T-cell (primary cell): Measurements from ENCODE around the gene MARCHF9. TPM values are rescaled to one million over a fixed set of nuclear protein-coding genes. Genes with fewer than 3 reads are reported as not detected.

Experiments
- ATAC-seq, 4 experiments: fragments of 200-7000 bp in 3 of 4; fragments of 150-1000 bp in 1 of 4; cut with Tn5 transposase; replicated peaks in 1 of 4; 1 replicate in 3 of 4; 2 replicates in 1 of 4; pipeline ENCODE4 v1.10.0; 2021; ENCODE audit warnings: moderate library complexity in 3 of 4, mild to moderate bottlenecking in 2 of 4, moderate number of reproducible peaks in 1 of 4
- CTCF ChIA-PET, 2 donors: fragments of 300-600 bp; sonication (Branson Sonifier 250); formaldehyde crosslinking; loops; one replicate each; lab custom pipeline; 2022; ENCODE audit warnings: antibody characterized with exemption in 2 of 2; lab: Charles Lee
- POLR2A ChIA-PET, 2 donors: fragments of 300-600 bp; sonication (Branson Sonifier 250); formaldehyde crosslinking; loops; one replicate each; lab custom pipeline; 2022; ENCODE audit warnings: antibody characterized with exemption in 2 of 2; lab: Charles Lee
- DNase-seq, 35 experiments: peaks; one replicate each; pipeline versions ENCODE4 v3.0.0 to v3.0.0-alpha.2; 2013 to 2023
- H3K27ac ChIP-seq: one replicate; pipeline ENCODE4 v1.5.1; 2013; ENCODE audit warnings: low read length
- H3K27me3 ChIP-seq, 2 experiments: replicated peaks in 1 of 2; 1 replicate in 1 of 2; 2 replicates in 1 of 2; pipeline versions ENCODE4 v1.6.1 to v1.7.0; 2013; ENCODE audit warnings: low read length in 1 of 2, mixed read lengths in 1 of 2; ENCODE audit not compliant: control insufficient read depth in 2 of 2, insufficient read depth in 2 of 2; ENCODE audit errors: extremely low read depth in 1 of 2
- H3K36me3 ChIP-seq, 2 donors: 1 replicate in 1 of 2; 2 replicates in 1 of 2; pipeline versions ENCODE4 v1.6.1 to v1.7.0; 2013; ENCODE audit warnings: low read length in 1 of 2; ENCODE audit not compliant: control insufficient read depth in 2 of 2, insufficient read depth in 1 of 2; ENCODE audit errors: extremely low read depth in 1 of 2
- H3K4me1 ChIP-seq, 2 experiments: 1 replicate in 1 of 2; 2 replicates in 1 of 2; pipeline versions ENCODE4 v1.6.1 to v1.7.0; 2013; ENCODE audit warnings: low read length in 2 of 2, mixed read lengths in 1 of 2; ENCODE audit not compliant: insufficient read depth in 2 of 2, control insufficient read depth in 1 of 2; ENCODE audit errors: extremely low read depth in 1 of 2
- H3K4me3 ChIP-seq, 2 donors: 1 replicate in 1 of 2; 2 replicates in 1 of 2; pipeline versions ENCODE4 v1.5.1 to v1.7.0; 2013; ENCODE audit warnings: mild to moderate bottlenecking in 2 of 2, low read length in 1 of 2, moderate library complexity in 1 of 2; ENCODE audit not compliant: control insufficient read depth in 1 of 2; ENCODE audit errors: extremely low read depth in 1 of 2
- H3K9me3 ChIP-seq: 2 replicates; pipeline ENCODE4 v1.7.0; 2013
- H3K27ac Mint-ChIP-seq, 2 donors: one replicate each; pipeline ENCODE4 v1.8.0; 2020 to 2021; ENCODE audit warnings: mild to moderate bottlenecking in 2 of 2, mixed read lengths in 2 of 2
- H3K27me3 Mint-ChIP-seq, 2 donors: one replicate each; pipeline ENCODE4 v1.8.0; 2021 to 2022; ENCODE audit warnings: mixed read lengths in 2 of 2
- H3K36me3 Mint-ChIP-seq: one replicate; pipeline ENCODE4 v1.8.0; 2021; ENCODE audit warnings: mixed read lengths
- H3K4me1 Mint-ChIP-seq, 3 donors: one replicate each; pipeline ENCODE4 v1.8.0; 2020 to 2022; ENCODE audit warnings: mixed read lengths in 3 of 3, mild to moderate bottlenecking in 1 of 3
- H3K4me3 Mint-ChIP-seq, 3 donors: one replicate each; pipeline ENCODE4 v1.8.0; 2020 to 2022; ENCODE audit warnings: mild to moderate bottlenecking in 3 of 3, mixed read lengths in 3 of 3, moderate library complexity in 3 of 3
- H3K9me3 Mint-ChIP-seq, 3 donors: one replicate each; pipeline ENCODE4 v1.8.0; 2020 to 2022; ENCODE audit warnings: mixed read lengths in 3 of 3
- WGBS: methylation state at CpG from one replicate; pipeline ENCODE4 v1.1.5; 2013; ENCODE audit warnings: missing lambda C conversion rate; ENCODE audit not compliant: insufficient coverage; 5-methylcytosine and 5-hydroxymethylcytosine counted together
- total RNA-seq, 35 experiments: library from RNA in 6 of 35; stranded (reverse) in 6 of 35; fragments of 120-200 nt in 1 of 35; gene quantifications; one replicate each; pipeline versions ENCODE4 v1.2.1 to v1.2.4 and lab custom pipeline; 2013 to 2026

Gene MARCHF9
- total RNA-seq, 5 donors from 2014 or later (not counting 1 experiment from before 2014, with no cell fraction given), result 45.4 to 72.9 (median 71.7) TPM

GRCh38 chr12:57735198-57735855 is 19.6 kb upstream of the MARCHF9 start:
- Mint-ChIP-seq H3K36me3 (peaks cover 53% of the 10 kb centered on the region), H3K4me1 (peaks cover 25 to 31% (median 27%) of the 10 kb centered on the region in 3 donors), H3K9me3 (no peaks in the 10 kb centered on the region), H3K27me3 (no peaks in the 10 kb centered on the region), H3K4me3 (no peak overlapping the region), H3K27ac (peak overlapping the region; percentile 69 to 78)
- no peaks in the 10 kb centered on the region for H3K27me3 ChIP-seq
- CTCF ChIA-PET, result interaction anchor here (0.5 to 0.6 kb wide), 2 partner anchors 69 to 106 kb away, joined by 3 to 4 read pairs; no protein-coding TSS in a partner anchor
- H3K27ac ChIP-seq, result no peak overlapping the region
- POLR2A ChIA-PET, result no interaction called here
- WGBS, result no CpG with 5 or more reads among the region's 8 CpGs
- H3K4me3 ChIP-seq, result no peak overlapping the region
- H3K4me1 ChIP-seq, result peaks cover 13 to 42% of the 10 kb centered on the region in 2 experiments
- no peak for DNase-seq
- H3K9me3 ChIP-seq, result no peaks in the 10 kb centered on the region
- ATAC-seq, result no peak
- H3K36me3 ChIP-seq, result peaks cover 24 to 80% of the 10 kb centered on the region in 2 donors

GRCh38 chr12:57735952-57736740 is 18.8 kb upstream of the MARCHF9 start:
- no peak for DNase-seq

GRCh38 chr12:57736741-57737466 is 18.0 kb upstream of the MARCHF9 start:
- H3K9me3 Mint-ChIP-seq, result no peaks in the 10 kb centered on the region
- peaks cover 21 to 69% of the 10 kb centered on the region in 2 donors for H3K36me3 ChIP-seq
- H3K4me1 Mint-ChIP-seq, result peaks cover 37 to 45% (median 41%) of the 10 kb centered on the region in 3 donors
- no peaks in the 10 kb centered on the region for H3K9me3 ChIP-seq
- no peaks in the 10 kb centered on the region for H3K27me3 Mint-ChIP-seq
- WGBS, result 96% methylated on average over 31 of the region's 31 CpGs
- CTCF ChIA-PET, result no interaction called here
- ATAC-seq, result no peak
- H3K27ac Mint-ChIP-seq, result peak overlapping the region; percentile 63 to 79
- H3K4me1 ChIP-seq, result peaks cover 21 to 54% of the 10 kb centered on the region in 2 experiments
- no peak overlapping the region for H3K4me3 ChIP-seq
- DNase-seq, result no peak
- H3K4me3 Mint-ChIP-seq, result peak overlapping the region in 1 of 3 donors; percentile 15
- POLR2A ChIA-PET, result no interaction called here
- peaks cover 38% of the 10 kb centered on the region for H3K36me3 Mint-ChIP-seq
- H3K27me3 ChIP-seq, result no peaks in the 10 kb centered on the region
- no peak overlapping the region for H3K27ac ChIP-seq

More at GRCh38 chr12:57735952-57736740, 18.8 kb upstream of the MARCHF9 start:
- H3K9me3 ChIP-seq, result no peaks in the 10 kb centered on the region
- no peak overlapping the region for H3K27ac ChIP-seq
- H3K27me3 Mint-ChIP-seq, result no peaks in the 10 kb centered on the region
- H3K4me1 ChIP-seq, result peaks cover 19 to 50% of the 10 kb centered on the region in 2 experiments
- WGBS, result 88% methylated on average over 26 of the region's 49 CpGs
- no peaks in the 10 kb centered on the region for H3K27me3 ChIP-seq
- peaks cover 45% of the 10 kb centered on the region for H3K36me3 Mint-ChIP-seq
- H3K4me3 Mint-ChIP-seq, result peak overlapping the region in 1 of 3 donors; percentile 15
- H3K4me3 ChIP-seq, result no peak overlapping the region
- ATAC-seq, result no peak
- peaks cover 34 to 38% (median 34%) of the 10 kb centered on the region in 3 donors for H3K4me1 Mint-ChIP-seq
- H3K36me3 ChIP-seq, result peaks cover 21 to 77% of the 10 kb centered on the region in 2 donors
- CTCF ChIA-PET, result interaction anchor here in 1 of 2 donors (0.6 kb wide), 1 partner anchor 68 kb away, joined by 4 read pairs; no protein-coding TSS in a partner anchor
- no peaks in the 10 kb centered on the region for H3K9me3 Mint-ChIP-seq
- POLR2A ChIA-PET, result no interaction called here
- peak overlapping the region; percentile 63 to 79 for H3K27ac Mint-ChIP-seq

- 96% methylated on average over 64 of the region's 110 CpGs for WGBS
- Histone ChIP-seq H3K36me3 (peaks cover 14 to 60% of the 10 kb centered on the region in 2 donors), H3K4me3 (no peak overlapping the region), H3K9me3 (no peaks in the 10 kb centered on the region), H3K4me1 (peaks cover 25 to 61% of the 10 kb centered on the region in 2 experiments), H3K27ac (no peak overlapping the region), H3K27me3 (no peaks in the 10 kb centered on the region)
- Mint-ChIP-seq H3K9me3 (no peaks in the 10 kb centered on the region), H3K4me1 (peaks cover 43 to 51% (median 49%) of the 10 kb centered on the region in 3 donors), H3K36me3 (peaks cover 29% of the 10 kb centered on the region), H3K27ac (no peak overlapping the region), H3K27me3 (no peaks in the 10 kb centered on the region), H3K4me3 (peak overlapping the region in 1 of 3 donors; percentile 15)
- DNase-seq (no peak), ATAC-seq (no peak)
- ChIA-PET CTCF (no interaction called here), POLR2A (no interaction called here)
Observed at GRCh38 chr12:57737467-57738460, 17.1 kb upstream of the MARCHF9 start.

GRCh38 chr12:57738661-57739237 is 16.2 kb upstream of the MARCHF9 start, which contains the start of gene AGAP2:
TSS of gene AGAP2 (minus strand) at chr12:57738742. CDS start at chr12:57738246, 496 bp downstream.
- H3K27ac Mint-ChIP-seq, result peak within 1 kb of the TSS; percentile 86 to 88
- Histone ChIP-seq H3K9me3 (no peaks in the 10 kb centered on the region), H3K36me3 (peaks cover 8 to 51% of the 10 kb centered on the region in 2 donors), H3K4me1 (peaks cover 25 to 59% of the 10 kb centered on the region in 2 experiments), H3K27ac (peak within 1 kb of the TSS; percentile 84), H3K4me3 (no peak within 1 kb of the TSS), H3K27me3 (no peaks in the 10 kb centered on the region)
- H3K36me3 Mint-ChIP-seq, result peaks cover 21% of the 10 kb centered on the region
- CTCF ChIA-PET, result no interaction called here
- peak within 1 kb of the TSS; percentile 52 to 82 (median 58) for H3K4me3 Mint-ChIP-seq
- no peak for DNase-seq
- no peak for ATAC-seq
- no peaks in the 10 kb centered on the region for H3K27me3 Mint-ChIP-seq
- WGBS, result 98% methylated on average over 5 of the region's 36 CpGs
- no peaks in the 10 kb centered on the region for H3K9me3 Mint-ChIP-seq
- peaks cover 44 to 55% (median 49%) of the 10 kb centered on the region in 3 donors for H3K4me1 Mint-ChIP-seq
- POLR2A ChIA-PET, result no interaction called here
